ENCODE results near the gene GRPR.
"Not testable (repeated sequence)": the region's sequence is repeated elsewhere in the genome, so short reads cannot be mapped to it uniquely, and the experiment has no call there.

DNA sequence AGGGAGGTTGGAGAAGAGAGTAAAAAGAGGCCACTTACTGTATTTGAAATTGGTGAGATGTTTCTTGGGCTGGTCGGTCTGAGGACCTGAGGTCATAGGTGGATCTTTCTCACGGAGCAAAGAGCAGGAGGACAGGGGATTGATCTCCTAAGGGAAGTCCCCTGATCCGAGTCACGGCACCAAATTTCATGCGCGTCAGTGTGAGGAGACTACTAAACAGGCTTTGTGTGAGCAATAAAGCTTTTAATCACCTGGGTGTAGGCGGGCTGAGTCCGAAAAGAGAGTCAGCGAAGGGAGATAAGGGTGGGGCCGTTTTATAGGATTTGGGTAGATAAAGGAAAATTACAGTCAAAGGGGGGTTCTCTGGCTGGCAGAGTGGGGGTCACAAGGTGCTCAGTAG lies 60.5 kb downstream of the GRPR start:
- not testable (repeated sequence) for TF ChIP-seq CTCF, POLR2A, EP300 (IDR thresholded peaks at IDR 0.05)
